Chondrocyte (in vitro differentiated cells): Measurements from ENCODE around the gene ARHGEF2. TPM values are rescaled to one million over a fixed set of nuclear protein-coding genes. Genes with fewer than 3 reads are reported as not detected.

Experiments
- DNase-seq: peaks from one replicate; pipeline ENCODE4 v3.0.0; 2021; ENCODE audit warnings: mixed read lengths, low spot score
- H3K27ac Mint-ChIP-seq: one replicate; pipeline ENCODE4 v1.8.0; 2021; ENCODE audit warnings: mild to moderate bottlenecking, moderate library complexity, mixed read lengths; ENCODE audit not compliant: unreplicated experiment
- H3K27me3 Mint-ChIP-seq: 2 replicates; pipeline ENCODE4 v1.8.0; 2021; ENCODE audit warnings: low read depth, mixed read lengths
- H3K36me3 Mint-ChIP-seq: 2 replicates; pipeline ENCODE4 v1.8.0; 2021; ENCODE audit warnings: low read depth, mixed read lengths
- H3K4me1 Mint-ChIP-seq: 2 replicates; pipeline ENCODE4 v1.8.0; 2021; ENCODE audit warnings: low read depth, mild to moderate bottlenecking, mixed read lengths
- H3K4me3 Mint-ChIP-seq: one replicate; pipeline ENCODE4 v1.8.0; 2021; ENCODE audit warnings: mild to moderate bottlenecking, moderate library complexity, mixed read lengths; ENCODE audit not compliant: unreplicated experiment
- H3K9me3 Mint-ChIP-seq: 2 replicates; pipeline ENCODE4 v1.8.0; 2021; ENCODE audit warnings: low read depth, mixed read lengths
- total RNA-seq: library from RNA; stranded (reverse); gene quantifications from 3 replicates; pipeline ENCODE4 v1.2.1, GENCODE V29; 2021
- TF ChIP-seq, protein P1 (sequence below): fragments of 200-600 bp; sonication (generic); IDR thresholded peaks from 2 replicates; pipeline ENCODE4 v1.5.0; 2021; ENCODE audit warnings: antibody characterized with exemption, mild to moderate bottlenecking, moderate library complexity

ARHGEF2 gene
- total RNA-seq, 1 donor from 2014 or later, result 203 TPM

DNA sequence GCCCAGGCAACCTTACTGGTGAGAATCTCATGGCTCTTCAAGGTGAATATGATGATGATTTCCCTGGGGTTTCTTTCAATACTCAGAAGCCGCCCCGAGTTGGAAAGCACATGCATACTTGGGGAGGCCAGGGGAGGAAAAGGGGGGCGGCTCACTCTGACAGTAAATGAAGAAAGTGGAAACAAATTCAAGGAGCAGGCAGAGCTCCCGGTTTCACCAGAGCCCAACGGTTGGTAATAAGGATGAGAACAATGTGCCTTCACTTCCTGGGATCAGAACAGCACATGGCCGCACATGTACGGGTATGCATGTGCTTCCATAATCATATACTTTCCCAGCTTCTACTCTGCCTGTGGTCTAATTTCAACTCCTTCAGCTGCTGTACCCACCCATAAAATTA lies 3.8 kb upstream of the ARHGEF2 start:
- Mint-ChIP-seq H3K36me3 (peaks cover 2% of the 10 kb centered on the region), H3K27me3 (no peaks in the 10 kb centered on the region), H3K27ac (peak overlapping the region; percentile 100), H3K4me3 (peak overlapping the region; percentile 95), H3K4me1 (peaks cover 67% of the 10 kb centered on the region), H3K9me3 (no peaks in the 10 kb centered on the region)
- DNase-seq, result no peak
- TF ChIP-seq, protein P1, sequence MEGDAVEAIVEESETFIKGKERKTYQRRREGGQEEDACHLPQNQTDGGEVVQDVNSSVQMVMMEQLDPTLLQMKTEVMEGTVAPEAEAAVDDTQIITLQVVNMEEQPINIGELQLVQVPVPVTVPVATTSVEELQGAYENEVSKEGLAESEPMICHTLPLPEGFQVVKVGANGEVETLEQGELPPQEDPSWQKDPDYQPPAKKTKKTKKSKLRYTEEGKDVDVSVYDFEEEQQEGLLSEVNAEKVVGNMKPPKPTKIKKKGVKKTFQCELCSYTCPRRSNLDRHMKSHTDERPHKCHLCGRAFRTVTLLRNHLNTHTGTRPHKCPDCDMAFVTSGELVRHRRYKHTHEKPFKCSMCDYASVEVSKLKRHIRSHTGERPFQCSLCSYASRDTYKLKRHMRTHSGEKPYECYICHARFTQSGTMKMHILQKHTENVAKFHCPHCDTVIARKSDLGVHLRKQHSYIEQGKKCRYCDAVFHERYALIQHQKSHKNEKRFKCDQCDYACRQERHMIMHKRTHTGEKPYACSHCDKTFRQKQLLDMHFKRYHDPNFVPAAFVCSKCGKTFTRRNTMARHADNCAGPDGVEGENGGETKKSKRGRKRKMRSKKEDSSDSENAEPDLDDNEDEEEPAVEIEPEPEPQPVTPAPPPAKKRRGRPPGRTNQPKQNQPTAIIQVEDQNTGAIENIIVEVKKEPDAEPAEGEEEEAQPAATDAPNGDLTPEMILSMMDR, result no peak

DNA sequence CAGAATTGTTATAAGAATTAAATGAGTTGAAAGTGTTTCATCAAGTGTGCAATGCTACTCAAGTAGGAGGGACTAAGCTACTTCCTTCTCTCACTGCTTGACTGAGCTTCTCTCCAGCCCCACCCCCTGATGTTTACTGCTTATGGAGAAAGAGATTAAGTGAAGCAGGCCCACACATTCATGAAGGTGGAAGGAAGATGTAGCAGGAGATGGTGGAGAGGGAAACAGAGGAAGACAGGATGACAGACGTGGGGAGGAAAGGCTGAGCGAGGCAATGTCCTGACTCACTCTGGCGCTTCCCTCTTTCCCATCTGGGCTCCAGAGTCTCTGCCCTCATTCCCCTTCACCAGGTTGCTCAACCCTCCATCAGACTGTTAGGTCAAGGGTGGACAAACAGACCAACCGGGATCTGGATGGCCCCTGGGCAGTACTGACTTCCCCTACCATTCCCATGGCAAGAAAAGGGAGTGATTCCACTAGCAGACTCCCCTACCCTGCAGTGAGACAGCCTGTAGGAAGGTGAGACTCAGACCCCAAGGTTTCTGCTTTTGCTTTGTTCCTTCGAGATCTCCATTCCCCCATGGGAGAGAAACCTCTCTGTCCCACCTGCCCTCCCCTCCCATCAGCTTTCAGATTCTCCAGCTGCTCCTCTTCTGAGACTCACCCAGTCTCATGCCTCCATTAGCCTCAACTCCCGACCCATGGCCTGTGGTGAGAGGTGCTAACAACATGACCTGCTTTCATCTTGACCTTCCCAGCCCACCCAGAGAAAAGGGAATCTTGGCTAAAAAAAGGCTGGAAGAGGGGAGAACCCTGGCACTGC lies 3.1 kb upstream of the ARHGEF2 start:
- TF ChIP-seq, protein P1, result no peak
- Mint-ChIP-seq H3K4me1 (peaks cover 73% of the 10 kb centered on the region), H3K27me3 (no peaks in the 10 kb centered on the region), H3K27ac (peak overlapping the region; percentile 100), H3K36me3 (peaks cover 2% of the 10 kb centered on the region), H3K9me3 (no peaks in the 10 kb centered on the region), H3K4me3 (peak overlapping the region; percentile 95)
- no peak for DNase-seq

- DNase-seq, result no peak
- TF ChIP-seq, protein P1, result no peak
- Mint-ChIP-seq H3K9me3 (no peaks in the 10 kb centered on the region), H3K36me3 (peaks cover 2% of the 10 kb centered on the region), H3K4me1 (peaks cover 90% of the 10 kb centered on the region), H3K4me3 (peak overlapping the region; percentile 95), H3K27me3 (no peaks in the 10 kb centered on the region), H3K27ac (peak overlapping the region; percentile 100)
Observed at GRCh38 chr1:155979597-155980343, 1.4 kb upstream of the ARHGEF2 start.

DNA sequence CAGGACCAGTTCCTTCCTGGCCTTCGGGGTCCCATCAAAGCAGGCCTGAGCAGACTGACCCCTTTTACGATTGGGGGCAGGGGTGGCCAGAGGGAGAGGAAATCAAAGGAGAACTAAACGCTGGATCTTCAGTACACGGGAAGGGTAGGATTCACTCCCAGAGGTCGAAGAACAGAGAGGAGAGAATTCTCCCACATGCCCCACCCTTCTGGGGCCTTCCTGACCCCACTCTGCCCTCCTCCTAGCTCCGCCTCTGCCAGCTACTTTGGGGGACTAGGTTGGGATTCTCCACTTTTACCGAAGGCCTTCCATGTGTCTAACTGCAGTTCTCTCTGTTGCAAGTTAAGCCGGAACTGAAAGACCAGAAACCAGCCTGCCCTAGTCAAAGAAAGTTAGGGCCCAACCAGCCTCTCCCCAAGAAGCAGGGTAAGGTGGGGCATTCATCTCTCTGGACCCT lies 654 bp upstream of the ARHGEF2 start:
- TF ChIP-seq, protein P1, result no peak
- peaks cover 90% of the 10 kb centered on the region for H3K4me1 Mint-ChIP-seq
- H3K4me3 Mint-ChIP-seq, result peak overlapping the region; percentile 95
- peak overlapping the region; percentile 100 for H3K27ac Mint-ChIP-seq
- no peak for DNase-seq
- H3K36me3 Mint-ChIP-seq, result peaks cover 2% of the 10 kb centered on the region
- no peaks in the 10 kb centered on the region for H3K27me3 Mint-ChIP-seq
- no peaks in the 10 kb centered on the region for H3K9me3 Mint-ChIP-seq

DNA sequence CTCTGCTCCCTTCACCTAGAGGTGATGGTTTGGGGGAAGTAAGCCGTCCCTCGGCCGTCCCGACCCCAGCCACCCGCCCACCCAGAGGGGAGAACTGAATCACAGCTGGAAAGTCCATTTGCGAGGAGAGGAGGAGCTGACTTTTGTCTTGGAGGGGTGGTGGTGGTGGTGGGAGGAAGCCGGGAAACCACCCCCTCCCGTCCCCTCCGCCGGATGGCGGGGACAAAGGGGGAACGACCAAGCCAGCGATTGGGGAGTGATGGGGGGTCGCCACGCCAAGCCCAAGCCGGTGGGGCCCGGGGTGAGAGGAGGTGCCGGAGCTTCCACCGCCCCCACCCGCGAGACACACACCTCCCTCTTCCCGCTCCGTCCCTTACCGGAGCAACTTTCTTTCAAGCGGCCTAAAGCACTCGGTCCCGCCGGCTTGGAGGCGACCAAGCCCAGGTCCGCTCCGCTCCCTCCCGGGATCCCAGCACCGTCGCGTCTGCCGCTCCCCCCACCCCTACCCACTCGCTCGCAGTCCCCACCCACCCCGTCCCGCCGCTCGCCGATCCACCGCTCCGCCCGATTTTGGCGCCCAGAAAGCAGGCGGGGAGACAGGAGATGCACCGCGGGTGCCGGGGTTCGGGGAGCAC lies 540 bp downstream of the ARHGEF2 start:
- Mint-ChIP-seq H3K9me3 (no peaks in the 10 kb centered on the region), H3K36me3 (peaks cover 8% of the 10 kb centered on the region), H3K4me1 (peaks cover 89% of the 10 kb centered on the region), H3K4me3 (peak overlapping the region; percentile 95), H3K27me3 (no peaks in the 10 kb centered on the region), H3K27ac (peak overlapping the region; percentile 100)
- TF ChIP-seq, protein P1, result no peak
- DNase-seq, result no peak
